ENCODE results near the gene PCK1. TPM values are rescaled to one million over a fixed set of nuclear protein-coding genes. Genes with fewer than 3 reads are reported as not detected.

Gene PCK1
- total and polyA plus RNA-seq, 8 donors: 0.12 to 311 (median 0.67) TPM

DNA sequence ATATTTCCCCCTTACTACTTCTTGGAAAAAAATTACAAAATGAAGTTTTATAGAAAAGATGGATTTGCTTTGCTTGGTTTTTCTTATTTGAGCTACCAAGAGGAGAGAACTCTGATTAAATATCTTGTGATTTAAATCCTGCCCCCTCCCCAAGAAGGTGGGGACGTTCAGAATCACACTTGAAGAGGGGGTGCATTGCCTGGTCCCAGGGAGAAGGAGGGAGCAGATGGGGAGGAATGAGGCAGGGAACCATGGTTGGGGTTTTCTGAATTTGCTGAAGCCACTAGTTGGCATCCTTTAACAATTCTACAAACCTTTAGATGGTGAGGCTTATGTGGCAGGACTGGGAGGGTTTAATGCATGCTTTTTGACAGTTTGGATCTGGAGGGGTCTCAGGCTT lies 5.5 kb downstream of the PCK1 start:
- DNase-seq: no peak
- WGBS, 5 donors: 3 to 15% (median 14%) methylated on average over 1 of the region's 1 CpG
- Histone ChIP-seq H3K4me1 (peaks cover 0 to 2% (median under 1%) of the 10 kb centered on the region in 4 donors), H3K36me3 (no peaks in the 10 kb centered on the region), H3K27me3 (peaks cover 0 to 25% (median 16%) of the 10 kb centered on the region in 3 donors), H3K9me3 (no peaks in the 10 kb centered on the region), H3K27ac (no peak overlapping the region), H3K4me3 (no peak overlapping the region)
- TF ChIP-seq EP300 (IDR thresholded peaks at IDR 0.05) (no peak), CTCF (IDR thresholded peaks at IDR 0.05) (no peak), POLR2AphosphoS5 (IDR thresholded peaks at IDR 0.05) (no peak), POLR2A (IDR thresholded peaks at IDR 0.05) (no peak)
- intact Hi-C loops (cut with DNase I; ENCODE audit: low total_unique reads): no loop called here

DNA sequence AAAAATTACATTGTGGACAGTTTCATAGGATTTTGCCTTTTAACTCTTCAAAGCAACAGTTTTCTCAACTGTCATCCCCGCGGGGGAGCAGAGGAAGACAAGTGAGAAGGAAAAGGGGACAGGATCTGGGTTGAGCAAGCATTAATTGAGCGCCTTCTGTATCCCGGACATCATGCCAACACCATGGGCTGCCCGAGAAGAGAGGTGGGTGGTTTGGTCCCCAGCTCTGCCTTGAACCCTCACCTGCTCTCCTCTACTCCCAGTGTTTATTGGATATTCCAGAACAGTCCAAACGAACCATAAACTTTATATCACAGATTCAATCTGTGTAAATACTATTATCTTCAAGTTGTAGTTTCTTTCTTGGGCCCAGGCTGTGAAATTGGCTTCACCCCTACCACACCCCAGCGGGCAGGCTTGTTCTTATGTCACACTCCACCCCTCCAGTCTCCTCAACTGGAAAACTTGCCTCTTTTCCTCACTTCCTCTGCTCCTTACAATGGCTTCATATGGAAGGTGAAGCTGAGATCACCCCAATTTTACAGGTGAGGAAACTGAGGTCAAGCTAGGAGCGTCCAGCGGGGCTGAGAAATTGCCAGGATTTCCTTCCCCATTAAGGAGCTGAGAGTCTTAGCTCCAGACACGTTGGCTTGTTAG lies 6.0 kb downstream of the PCK1 start:
- H3K27ac ChIP-seq: no peak overlapping the region

DNA sequence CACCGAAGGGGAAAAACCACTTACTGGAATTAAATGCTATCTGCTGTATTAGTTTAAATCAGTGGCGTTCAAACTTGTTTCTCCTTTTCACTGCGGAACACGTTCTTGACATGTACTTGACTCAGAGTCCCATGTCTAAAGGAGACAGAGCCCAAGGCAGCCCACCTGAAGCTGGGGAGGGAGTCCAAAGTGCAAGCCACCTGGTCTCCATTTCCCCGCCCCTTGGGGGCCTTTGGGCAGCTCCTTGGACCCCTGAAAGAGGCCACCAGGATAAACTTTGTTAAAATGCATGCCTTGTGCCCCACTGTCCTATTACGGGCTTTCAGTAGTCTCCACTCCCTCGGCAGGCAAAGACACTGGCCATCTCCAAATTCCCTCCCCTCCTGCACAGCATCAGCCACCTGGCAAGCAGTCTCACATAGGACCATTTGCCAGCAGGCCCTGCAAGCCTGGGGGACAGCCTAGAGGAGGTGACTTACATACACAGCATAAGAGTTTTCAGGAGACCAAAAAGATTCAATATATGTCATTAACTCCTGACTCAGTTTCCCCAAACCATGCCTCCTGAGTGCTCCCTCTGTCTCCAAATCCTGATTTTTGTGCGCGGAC lies 6.7 kb downstream of the PCK1 start:
- no peak for DNase-seq
- TF ChIP-seq CTCF (IDR thresholded peaks at IDR 0.05): no peak
- no peak for TF ChIP-seq POLR2AphosphoS5 (IDR thresholded peaks at IDR 0.05)
- no peak for TF ChIP-seq EP300 (IDR thresholded peaks at IDR 0.05)
- H3K4me1 ChIP-seq: no peaks in the 10 kb centered on the region
- H3K27ac ChIP-seq: no peak overlapping the region
- no peaks in the 10 kb centered on the region for H3K9me3 ChIP-seq
- H3K36me3 ChIP-seq: no peaks in the 10 kb centered on the region
- H3K4me3 ChIP-seq: no peak overlapping the region
- intact Hi-C loops (cut with DNase I; ENCODE audit: low total_unique reads): no loop called here
- H3K27me3 ChIP-seq: peaks cover 0 to 25% (median 16%) of the 10 kb centered on the region in 3 donors
- WGBS, 5 donors: 66 to 78% (median 70%) methylated on average over 9 of the region's 9 CpGs

More for the DNA sequence above, 6.0 kb downstream of the PCK1 start:
- H3K4me1 ChIP-seq: no peaks in the 10 kb centered on the region
- H3K27me3 ChIP-seq: peaks cover 0 to 25% (median 16%) of the 10 kb centered on the region in 3 donors
- no peaks in the 10 kb centered on the region for H3K36me3 ChIP-seq
- H3K9me3 ChIP-seq: no peaks in the 10 kb centered on the region
- TF ChIP-seq POLR2A (IDR thresholded peaks at IDR 0.05) (no peak), POLR2AphosphoS5 (IDR thresholded peaks at IDR 0.05) (no peak), EP300 (IDR thresholded peaks at IDR 0.05) (no peak), CTCF (IDR thresholded peaks at IDR 0.05) (no peak)
- H3K4me3 ChIP-seq: no peak overlapping the region
- DNase-seq: no peak
- 67 to 72% (median 71%) methylated on average over 10 of the region's 10 CpGs for WGBS, 5 donors
- intact Hi-C loops (cut with DNase I; ENCODE audit: low total_unique reads): no loop called here

DNA sequence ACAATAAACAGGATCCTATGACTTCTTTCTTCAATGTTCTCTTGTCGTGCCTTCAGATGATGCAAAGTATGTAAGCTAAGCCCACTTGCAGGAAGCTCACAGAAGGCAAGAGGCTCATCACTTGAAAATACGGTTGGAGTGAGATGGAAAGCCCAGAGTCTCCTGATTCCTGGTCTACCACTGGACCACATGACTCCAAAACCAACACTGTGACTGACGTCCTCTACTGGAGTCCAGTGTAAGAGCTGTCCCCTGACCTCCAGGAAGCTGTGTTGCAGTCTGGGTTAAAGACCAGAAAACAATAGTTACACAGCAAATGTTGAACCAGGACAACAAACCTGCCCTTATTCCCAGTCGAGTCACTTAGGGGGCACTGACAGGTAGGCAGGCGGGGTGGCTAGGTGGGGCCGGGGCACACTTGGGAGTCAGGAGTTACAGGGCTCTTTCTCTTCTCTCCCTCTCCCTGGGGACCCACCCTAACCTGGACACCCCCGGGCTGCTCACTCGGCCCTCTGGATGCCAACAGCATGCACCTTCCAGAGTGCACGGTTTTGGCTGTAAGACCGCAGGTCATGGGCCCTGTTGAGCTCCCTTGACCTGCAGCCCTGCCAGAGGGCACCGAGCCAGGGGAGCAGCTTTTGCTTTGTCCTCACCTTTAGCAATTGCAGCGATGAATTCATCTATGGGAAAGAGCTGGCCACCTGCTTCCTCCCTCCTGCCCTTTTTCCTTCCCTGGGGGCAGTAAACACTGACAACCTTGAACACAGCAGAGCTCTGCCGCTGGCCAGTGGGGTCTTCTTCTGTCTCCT lies 7.4 kb downstream of the PCK1 start:
- no peaks in the 10 kb centered on the region for H3K9me3 ChIP-seq
- TF ChIP-seq POLR2AphosphoS5 (IDR thresholded peaks at IDR 0.05) (no peak), POLR2A (IDR thresholded peaks at IDR 0.05) (no peak), CTCF (IDR thresholded peaks at IDR 0.05) (no peak), EP300 (IDR thresholded peaks at IDR 0.05) (no peak)
- H3K36me3 ChIP-seq: no peaks in the 10 kb centered on the region
- H3K27ac ChIP-seq: no peak overlapping the region
- DNase-seq: no peak
- intact Hi-C loops (cut with DNase I; ENCODE audit: low total_unique reads): no loop called here
- H3K4me3 ChIP-seq: no peak overlapping the region
- no peaks in the 10 kb centered on the region for H3K4me1 ChIP-seq
- H3K27me3 ChIP-seq: peaks cover 0 to 30% (median 16%) of the 10 kb centered on the region in 3 donors
- WGBS, 5 donors: 60 to 81% (median 64%) methylated on average over 11 to 13 of the region's 13 CpGs

All from stomach (tissue), 9 donors.